HEK293 (cell line): ENCODE measurements around the gene TEAD1.

Experiments
- CTCF ChIA-PET: fragments of 350-600 bp; formaldehyde crosslinking; extraction: SDS; loops from one replicate; lab custom pipeline; 2021; ENCODE audit warnings: antibody characterized with exemption; lab: Yijun Ruan, JAX
- POLR2A ChIA-PET: fragments of 300-600 bp; formaldehyde crosslinking; extraction: SDS; loops from one replicate; lab custom pipeline; 2020; ENCODE audit warnings: antibody characterized with exemption, inconsistent platforms; lab: Yijun Ruan, JAX
- H3K27ac ChIP-seq: fragments of 200-500 bp; sonication (Bioruptor generic); 2 replicates; pipeline ENCODE4 v1.5.1; 2014; ENCODE audit warnings: low read depth, low read length, control low read depth, inconsistent platforms; ENCODE audit errors: extremely low read depth
- H3K36me3 ChIP-seq, 2 experiments: fragments of 200-500 bp in 1 of 2; sonication (Bioruptor generic) in 1 of 2; 1 replicate in 1 of 2; 2 replicates in 1 of 2; pipeline ENCODE4 v1.5.1; 2014 to 2017; ENCODE audit warnings: inconsistent platforms in 2 of 2, low read length in 2 of 2; ENCODE audit not compliant: control insufficient read depth in 2 of 2, insufficient read depth in 1 of 2
- H3K4me1 ChIP-seq: fragments of 200-500 bp; sonication (Bioruptor generic); 2 replicates; pipeline ENCODE4 v1.5.1; 2014; ENCODE audit warnings: mild to moderate bottlenecking, low read length, inconsistent platforms; ENCODE audit not compliant: control insufficient read depth, insufficient read depth
- H3K4me3 ChIP-seq: 2 replicates; pipeline ENCODE4 v1.5.1; 2011; ENCODE audit warnings: low read depth, mild to moderate bottlenecking, control low read depth, low read length, moderate library complexity
- H3K9me3 ChIP-seq: fragments of 200-500 bp; sonication (Bioruptor generic); 2 replicates; pipeline ENCODE4 v1.5.1; 2014; ENCODE audit warnings: low read depth, low read length, inconsistent platforms; ENCODE audit not compliant: control insufficient read depth, insufficient read depth
- EGR2 ChIP-seq: fragments of 450-650 bp; formaldehyde crosslinking; IDR thresholded peaks from 2 replicates; pipeline ENCODE4 v1.5.1; 2016; ENCODE audit warnings: low read depth, missing biosample characterization, missing genetic modification characterization
- FEZF1 ChIP-seq: fragments of 450-650 bp; formaldehyde crosslinking; IDR thresholded peaks from 2 replicates; pipeline ENCODE4 v1.5.1; 2016; ENCODE audit warnings: missing biosample characterization, missing genetic modification characterization
- GLIS1 ChIP-seq: fragments of 450-650 bp; formaldehyde crosslinking; IDR thresholded peaks from 2 replicates; pipeline ENCODE4 v1.5.1; 2016; ENCODE audit warnings: missing biosample characterization, missing genetic modification characterization
- KLF1 ChIP-seq: fragments of 450-650 bp; formaldehyde crosslinking; IDR thresholded peaks from 2 replicates; pipeline ENCODE4 v1.5.1; 2016; ENCODE audit warnings: missing biosample characterization, missing genetic modification characterization
- SP7 ChIP-seq: fragments of 450-650 bp; formaldehyde crosslinking; IDR thresholded peaks from 2 replicates; pipeline ENCODE4 v1.5.1; 2016; ENCODE audit warnings: missing biosample characterization, missing genetic modification characterization
- TCF7L2 ChIP-seq: IDR thresholded peaks from 2 replicates; pipeline ENCODE4 v1.6.1; 2011; ENCODE audit warnings: low read depth, mild to moderate bottlenecking, inconsistent platforms, low read length, moderate library complexity, borderline replicate concordance
- ZBTB44 ChIP-seq: fragments of 450-650 bp; IDR thresholded peaks from 2 replicates; pipeline ENCODE4 v1.5.1; 2018; ENCODE audit warnings: missing biosample characterization, mild to moderate bottlenecking, missing genetic modification characterization
- ZFHX2 ChIP-seq: fragments of 450-650 bp; formaldehyde crosslinking; conservative IDR thresholded peaks from 2 replicates; pipeline ENCODE4 v1.5.1; 2016; ENCODE audit warnings: missing biosample characterization, missing genetic modification characterization
- ZNF10 ChIP-seq: fragments of 450-650 bp; formaldehyde crosslinking; IDR thresholded peaks from 2 replicates; pipeline ENCODE4 v1.5.1; 2017; ENCODE audit warnings: missing biosample characterization, missing genetic modification characterization
- ZNF221 ChIP-seq: fragments of 450-650 bp; formaldehyde crosslinking; IDR thresholded peaks from 2 replicates; pipeline ENCODE4 v1.5.1; 2017; ENCODE audit warnings: missing biosample characterization, missing genetic modification characterization, borderline replicate concordance
- ZNF248 ChIP-seq: fragments of 450-650 bp; formaldehyde crosslinking; IDR thresholded peaks from 2 replicates; pipeline ENCODE4 v1.5.1; 2017; ENCODE audit warnings: missing biosample characterization, missing genetic modification characterization
- ZNF394 ChIP-seq: fragments of 450-650 bp; formaldehyde crosslinking; IDR thresholded peaks from 2 replicates; pipeline ENCODE4 v1.5.1; 2016; ENCODE audit warnings: missing biosample characterization, missing genetic modification characterization, mild to moderate bottlenecking, moderate library complexity, borderline replicate concordance
- ZNF548 ChIP-seq: fragments of 450-650 bp; formaldehyde crosslinking; IDR thresholded peaks from 2 replicates; pipeline ENCODE4 v1.5.1; 2016; ENCODE audit warnings: missing biosample characterization, missing genetic modification characterization
- ZNF701 ChIP-seq: fragments of 450-650 bp; formaldehyde crosslinking; IDR thresholded peaks from 2 replicates; pipeline ENCODE4 v1.5.1; 2016; ENCODE audit warnings: missing biosample characterization, missing genetic modification characterization
- ZNF837 ChIP-seq: fragments of 450-650 bp; formaldehyde crosslinking; IDR thresholded peaks from 2 replicates; pipeline ENCODE4 v1.5.1; 2016; ENCODE audit warnings: missing biosample characterization, missing genetic modification characterization
- TF ChIP-seq, protein P1 (sequence below): fragments of 450-650 bp; formaldehyde crosslinking; optimal IDR thresholded peaks from 2 replicates; pipeline ENCODE3; 2016; ENCODE audit warnings: missing biosample characterization, mild to moderate bottlenecking, missing genetic modification characterization
- TF ChIP-seq, protein P2 (sequence below): fragments of 450-650 bp; formaldehyde crosslinking; IDR thresholded peaks from 2 replicates; pipeline ENCODE4 v1.5.1; 2016; ENCODE audit warnings: missing biosample characterization, missing genetic modification characterization
- TF ChIP-seq, protein P3 (sequence below): fragments of 450-650 bp; formaldehyde crosslinking; IDR thresholded peaks from 2 replicates; pipeline ENCODE4 v1.5.1; 2017; ENCODE audit warnings: missing biosample characterization, missing genetic modification characterization
- TF ChIP-seq, protein P4 (sequence below): fragments of 450-650 bp; formaldehyde crosslinking; IDR thresholded peaks from 2 replicates; pipeline ENCODE4 v1.5.1; 2016; ENCODE audit warnings: missing biosample characterization, missing genetic modification characterization

Gene TEAD1

DNA sequence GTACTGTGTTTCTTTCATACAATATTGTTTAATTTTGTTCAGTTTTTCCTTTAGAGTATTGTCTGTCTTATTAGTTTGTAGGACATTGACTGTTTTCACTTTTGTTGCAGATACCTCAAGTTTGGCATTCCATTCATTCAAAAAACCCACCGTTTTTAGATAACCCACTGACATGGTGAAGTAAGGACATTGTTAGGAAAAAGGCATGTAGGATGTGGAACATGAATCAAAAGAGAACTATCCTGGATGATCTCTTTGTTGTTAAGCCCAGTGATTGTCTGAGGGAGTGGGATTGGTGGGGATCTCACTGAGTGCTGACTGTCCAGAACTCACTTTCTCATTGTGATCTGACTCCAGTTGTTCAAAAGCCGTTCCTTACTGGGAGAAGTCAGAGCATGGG is 119.3 kb downstream of the TEAD1 start:
- no peak overlapping the region for H3K4me3 ChIP-seq
- ChIA-PET POLR2A (no interaction called here), CTCF (interaction anchor here (1.1 kb wide), 1 partner anchor 505 kb away, joined by 3 read pairs; no protein-coding TSS in a partner anchor)
- no peaks in the 10 kb centered on the region for H3K4me1 ChIP-seq
- H3K27ac ChIP-seq: no peak overlapping the region
- H3K9me3 ChIP-seq: no peaks in the 10 kb centered on the region
- no peak for TF ChIP-seq ZNF548 (tag by site-specific recombination)
- no peak for TF ChIP-seq KLF1 (tag by site-specific recombination)
- TF ChIP-seq, protein P1, sequence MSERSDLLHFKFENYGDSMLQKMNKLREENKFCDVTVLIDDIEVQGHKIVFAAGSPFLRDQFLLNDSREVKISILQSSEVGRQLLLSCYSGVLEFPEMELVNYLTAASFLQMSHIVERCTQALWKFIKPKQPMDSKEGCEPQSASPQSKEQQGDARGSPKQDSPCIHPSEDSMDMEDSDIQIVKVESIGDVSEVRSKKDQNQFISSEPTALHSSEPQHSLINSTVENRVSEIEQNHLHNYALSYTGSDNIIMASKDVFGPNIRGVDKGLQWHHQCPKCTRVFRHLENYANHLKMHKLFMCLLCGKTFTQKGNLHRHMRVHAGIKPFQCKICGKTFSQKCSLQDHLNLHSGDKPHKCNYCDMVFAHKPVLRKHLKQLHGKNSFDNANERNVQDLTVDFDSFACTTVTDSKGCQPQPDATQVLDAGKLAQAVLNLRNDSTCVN (tag by site-specific recombination): no peak
- TF ChIP-seq ZNF701 (tag by site-specific recombination): no peak
- no peak for TF ChIP-seq ZNF248
- no peak for TF ChIP-seq ZNF394 (tag by site-specific recombination)
- H3K36me3 ChIP-seq: peaks cover 0 to 6% of the 10 kb centered on the region in 2 experiments; a peak in 1 of 3 replicates

DNA sequence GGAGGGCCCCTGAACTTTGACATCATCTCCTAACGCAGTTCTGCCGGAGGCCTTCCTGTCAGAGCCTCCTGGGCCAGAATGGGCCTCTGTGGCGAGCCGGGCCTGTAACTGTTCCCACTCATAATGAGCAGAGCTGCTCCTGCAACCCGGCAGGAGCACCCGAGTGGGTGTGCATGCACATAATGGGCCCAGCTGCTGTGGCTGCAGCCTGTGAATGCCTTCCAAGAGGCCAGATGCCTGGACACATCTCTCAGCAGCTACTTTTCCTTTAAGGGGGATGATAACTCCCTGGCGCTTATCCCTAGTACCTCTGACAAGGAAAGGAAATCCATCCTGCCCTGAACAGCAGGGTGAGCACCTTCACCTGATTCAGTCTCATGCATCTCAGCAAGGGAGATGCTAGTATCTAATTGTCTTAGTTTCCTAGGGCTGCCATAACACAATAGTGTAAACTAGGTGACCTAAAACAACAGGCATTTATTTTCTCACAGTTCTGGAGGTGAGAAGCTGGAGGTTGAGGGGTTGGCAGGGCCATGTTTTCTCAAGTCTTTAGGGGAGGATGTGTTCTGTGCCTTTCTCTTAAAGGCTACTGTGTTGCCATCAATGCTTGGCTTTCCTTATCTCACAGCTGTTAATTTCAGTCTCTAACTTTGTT is 120.5 kb downstream of the TEAD1 start:
- CTCF ChIA-PET: interaction anchor here (0.5 to 0.9 kb wide), 3 partner anchors 98 to 1562 kb away, joined by 3 to 4 read pairs (median 3); no protein-coding TSS in a partner anchor
- H3K27ac ChIP-seq: no peak overlapping the region
- no peak overlapping the region for H3K4me3 ChIP-seq
- no peak for TF ChIP-seq ZNF10 (tag by site-specific recombination)
- 0 out of 2 replicates have a peak, but pooled peaks have one; percentile 24 for TF ChIP-seq ZFHX2 (tag by site-specific recombination)
- POLR2A ChIA-PET: no interaction called here
- H3K4me1 ChIP-seq: peaks cover 7% of the 10 kb centered on the region
- H3K9me3 ChIP-seq: no peaks in the 10 kb centered on the region
- peaks cover 0 to 6% of the 10 kb centered on the region in 2 experiments; a peak in 1 of 3 replicates for H3K36me3 ChIP-seq

DNA sequence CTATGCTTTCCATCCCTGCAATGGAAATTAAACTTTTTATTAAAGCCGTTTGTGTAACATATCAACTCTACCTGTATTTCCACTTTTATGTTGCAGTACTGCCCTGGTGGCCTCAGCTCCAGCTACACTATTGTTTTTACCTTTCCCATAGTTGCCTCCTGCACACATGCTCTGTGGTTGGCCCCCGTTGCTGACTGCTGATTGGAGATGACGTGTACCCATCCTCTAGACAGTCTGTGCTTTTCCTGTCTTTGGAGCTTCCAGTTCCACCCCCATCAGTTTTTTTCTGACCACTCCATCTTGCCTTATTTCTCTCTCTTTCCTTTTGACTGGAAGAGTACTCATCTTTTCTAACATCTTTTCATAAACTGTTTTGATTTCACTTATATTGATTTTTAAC is 123.8 kb downstream of the TEAD1 start:
- ChIA-PET CTCF (no interaction called here), POLR2A (no interaction called here)
- no peak overlapping the region for H3K4me3 ChIP-seq
- H3K36me3 ChIP-seq: peaks cover 0 to 6% of the 10 kb centered on the region in 2 experiments; a peak in 1 of 3 replicates
- peaks cover 25% of the 10 kb centered on the region for H3K4me1 ChIP-seq
- H3K27ac ChIP-seq: no peak overlapping the region
- no peaks in the 10 kb centered on the region for H3K9me3 ChIP-seq
- TF ChIP-seq ZNF837 (tag by site-specific recombination) (no peak), GLIS1 (tag by site-specific recombination) (peak; percentile 22; the same call in 1 of the 2 replicates)
- TF ChIP-seq, all 188 proteins: peak for 1

DNA sequence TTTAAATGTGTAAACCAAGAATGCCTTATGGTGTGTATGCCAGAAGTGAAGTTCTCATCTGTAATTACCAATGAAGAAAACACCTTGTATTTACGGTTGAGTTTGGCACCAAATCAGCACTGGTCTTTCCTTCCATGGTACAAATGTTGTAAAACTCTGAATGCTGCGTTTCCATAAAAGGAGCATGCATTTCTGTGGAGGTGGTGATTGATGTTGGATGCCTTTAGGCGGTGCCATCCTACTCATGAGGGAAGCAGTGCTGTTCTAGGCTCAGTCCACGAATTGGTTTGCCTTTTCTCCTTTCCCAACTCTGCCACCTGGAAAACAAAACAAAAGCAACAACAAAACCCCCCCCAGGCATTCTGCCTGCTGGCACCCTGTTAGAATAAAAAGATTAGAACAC is 124.4 kb downstream of the TEAD1 start:
- Histone ChIP-seq H3K4me3 (no peak overlapping the region), H3K36me3 (peaks cover 0 to 6% of the 10 kb centered on the region in 2 experiments; a peak in 1 of 3 replicates), H3K4me1 (peaks cover 31% of the 10 kb centered on the region), H3K27ac (peak overlapping the region; percentile 7; the same call in 1 of the 2 replicates), H3K9me3 (no peaks in the 10 kb centered on the region)
- POLR2A ChIA-PET: no interaction called here
- CTCF ChIA-PET: no interaction called here
- TF ChIP-seq FEZF1 (tag by site-specific recombination) (peak; percentile 87), SP7 (tag by site-specific recombination) (peak; percentile 63), EGR2 (tag by site-specific recombination) (peak; percentile 53), ZNF221 (tag by site-specific recombination) (no peak), TCF7L2 (0 out of 2 replicates have a peak, but pooled peaks have one; percentile 6), ZBTB44 (tag by site-specific recombination) (peak; percentile 87)
- TF ChIP-seq, protein P2, sequence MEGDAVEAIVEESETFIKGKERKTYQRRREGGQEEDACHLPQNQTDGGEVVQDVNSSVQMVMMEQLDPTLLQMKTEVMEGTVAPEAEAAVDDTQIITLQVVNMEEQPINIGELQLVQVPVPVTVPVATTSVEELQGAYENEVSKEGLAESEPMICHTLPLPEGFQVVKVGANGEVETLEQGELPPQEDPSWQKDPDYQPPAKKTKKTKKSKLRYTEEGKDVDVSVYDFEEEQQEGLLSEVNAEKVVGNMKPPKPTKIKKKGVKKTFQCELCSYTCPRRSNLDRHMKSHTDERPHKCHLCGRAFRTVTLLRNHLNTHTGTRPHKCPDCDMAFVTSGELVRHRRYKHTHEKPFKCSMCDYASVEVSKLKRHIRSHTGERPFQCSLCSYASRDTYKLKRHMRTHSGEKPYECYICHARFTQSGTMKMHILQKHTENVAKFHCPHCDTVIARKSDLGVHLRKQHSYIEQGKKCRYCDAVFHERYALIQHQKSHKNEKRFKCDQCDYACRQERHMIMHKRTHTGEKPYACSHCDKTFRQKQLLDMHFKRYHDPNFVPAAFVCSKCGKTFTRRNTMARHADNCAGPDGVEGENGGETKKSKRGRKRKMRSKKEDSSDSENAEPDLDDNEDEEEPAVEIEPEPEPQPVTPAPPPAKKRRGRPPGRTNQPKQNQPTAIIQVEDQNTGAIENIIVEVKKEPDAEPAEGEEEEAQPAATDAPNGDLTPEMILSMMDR (tag by site-specific recombination): peak; percentile 34; the same call in 1 of the 2 replicates
- TF ChIP-seq, protein P3, sequence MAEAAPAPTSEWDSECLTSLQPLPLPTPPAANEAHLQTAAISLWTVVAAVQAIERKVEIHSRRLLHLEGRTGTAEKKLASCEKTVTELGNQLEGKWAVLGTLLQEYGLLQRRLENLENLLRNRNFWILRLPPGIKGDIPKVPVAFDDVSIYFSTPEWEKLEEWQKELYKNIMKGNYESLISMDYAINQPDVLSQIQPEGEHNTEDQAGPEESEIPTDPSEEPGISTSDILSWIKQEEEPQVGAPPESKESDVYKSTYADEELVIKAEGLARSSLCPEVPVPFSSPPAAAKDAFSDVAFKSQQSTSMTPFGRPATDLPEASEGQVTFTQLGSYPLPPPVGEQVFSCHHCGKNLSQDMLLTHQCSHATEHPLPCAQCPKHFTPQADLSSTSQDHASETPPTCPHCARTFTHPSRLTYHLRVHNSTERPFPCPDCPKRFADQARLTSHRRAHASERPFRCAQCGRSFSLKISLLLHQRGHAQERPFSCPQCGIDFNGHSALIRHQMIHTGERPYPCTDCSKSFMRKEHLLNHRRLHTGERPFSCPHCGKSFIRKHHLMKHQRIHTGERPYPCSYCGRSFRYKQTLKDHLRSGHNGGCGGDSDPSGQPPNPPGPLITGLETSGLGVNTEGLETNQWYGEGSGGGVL (tag by site-specific recombination): no peak
- TF ChIP-seq, protein P4, sequence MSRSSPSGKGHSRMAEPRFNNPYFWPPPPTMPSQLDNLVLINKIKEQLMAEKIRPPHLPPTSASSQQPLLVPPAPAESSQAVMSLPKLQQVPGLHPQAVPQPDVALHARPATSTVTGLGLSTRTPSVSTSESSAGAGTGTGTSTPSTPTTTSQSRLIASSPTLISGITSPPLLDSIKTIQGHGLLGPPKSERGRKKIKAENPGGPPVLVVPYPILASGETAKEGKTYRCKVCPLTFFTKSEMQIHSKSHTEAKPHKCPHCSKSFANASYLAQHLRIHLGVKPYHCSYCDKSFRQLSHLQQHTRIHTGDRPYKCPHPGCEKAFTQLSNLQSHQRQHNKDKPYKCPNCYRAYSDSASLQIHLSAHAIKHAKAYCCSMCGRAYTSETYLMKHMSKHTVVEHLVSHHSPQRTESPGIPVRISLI (tag by site-specific recombination): no peak
